ENCODE results near the gene PDLIM7. TPM values are rescaled to one million over a fixed set of nuclear protein-coding genes. Genes with fewer than 3 reads are reported as not detected.

PDLIM7 gene
- total RNA-seq, 1 experiment from 2014 or later, result 132 TPM

- intact Hi-C loops (cut with micrococcal nuclease; ENCODE audit: unreplicated experiment), result no loop called here
- Histone ChIP-seq H3K36me3 (ENCODE audit: insufficient read depth, low read length, poor library complexity, severe bottlenecking) (peaks cover 61% of the 10 kb centered on the region), H3K4me1 (ENCODE audit: insufficient read depth, low read length, poor library complexity, severe bottlenecking) (peaks cover 19% of the 10 kb centered on the region), H3K27ac (ENCODE audit: low read depth, low read length, poor library complexity, severe bottlenecking) (no peak overlapping the region), H3K27me3 (replicated peaks; ENCODE audit: insufficient read depth, low read depth, low read length, poor library complexity) (no peaks in the 10 kb centered on the region), H3K9me3 (ENCODE audit: low read depth, low read length, poor library complexity, severe bottlenecking) (no peaks in the 10 kb centered on the region), H3K4me3 (ENCODE audit: low read depth, low read length, poor library complexity, severe bottlenecking) (no peak overlapping the region)
- ChIA-PET POLR2A (ENCODE audit: low non-redundant PET) (no interaction called here), CTCF (no interaction called here)
- no peak for DNase-seq (ENCODE audit: low spot score)
- BruUV-seq (replicated peaks), result no TSS peak
- TF ChIP-seq, protein P1, sequence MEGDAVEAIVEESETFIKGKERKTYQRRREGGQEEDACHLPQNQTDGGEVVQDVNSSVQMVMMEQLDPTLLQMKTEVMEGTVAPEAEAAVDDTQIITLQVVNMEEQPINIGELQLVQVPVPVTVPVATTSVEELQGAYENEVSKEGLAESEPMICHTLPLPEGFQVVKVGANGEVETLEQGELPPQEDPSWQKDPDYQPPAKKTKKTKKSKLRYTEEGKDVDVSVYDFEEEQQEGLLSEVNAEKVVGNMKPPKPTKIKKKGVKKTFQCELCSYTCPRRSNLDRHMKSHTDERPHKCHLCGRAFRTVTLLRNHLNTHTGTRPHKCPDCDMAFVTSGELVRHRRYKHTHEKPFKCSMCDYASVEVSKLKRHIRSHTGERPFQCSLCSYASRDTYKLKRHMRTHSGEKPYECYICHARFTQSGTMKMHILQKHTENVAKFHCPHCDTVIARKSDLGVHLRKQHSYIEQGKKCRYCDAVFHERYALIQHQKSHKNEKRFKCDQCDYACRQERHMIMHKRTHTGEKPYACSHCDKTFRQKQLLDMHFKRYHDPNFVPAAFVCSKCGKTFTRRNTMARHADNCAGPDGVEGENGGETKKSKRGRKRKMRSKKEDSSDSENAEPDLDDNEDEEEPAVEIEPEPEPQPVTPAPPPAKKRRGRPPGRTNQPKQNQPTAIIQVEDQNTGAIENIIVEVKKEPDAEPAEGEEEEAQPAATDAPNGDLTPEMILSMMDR (conservative IDR thresholded peaks at IDR 0.05; ENCODE audit: low read depth, low read length), result no peak
- no peak for TF ChIP-seq EZH2 (IDR thresholded peaks at IDR 0.05; ENCODE audit: borderline replicate concordance, low read depth, low read length, poor library complexity, severe bottlenecking)
These were observed 30.5 kb downstream of the PDLIM7 start for GRCh38 chr5:177466861-177467260.

GRCh38 chr5:177465044-177465443, 32.4 kb downstream of the PDLIM7 start:
- H3K4me1 ChIP-seq (ENCODE audit: insufficient read depth, low read length, poor library complexity, severe bottlenecking), result peaks cover under 1% of the 10 kb centered on the region
- H3K27me3 ChIP-seq (replicated peaks; ENCODE audit: insufficient read depth, low read depth, low read length, poor library complexity), result no peaks in the 10 kb centered on the region
- H3K4me3 ChIP-seq (ENCODE audit: low read depth, low read length, poor library complexity, severe bottlenecking), result no peak overlapping the region
- no TSS peak for BruUV-seq (replicated peaks)
- intact Hi-C loops (cut with micrococcal nuclease; ENCODE audit: unreplicated experiment), result no loop called here
- H3K27ac ChIP-seq (ENCODE audit: low read depth, low read length, poor library complexity, severe bottlenecking), result no peak overlapping the region
- TF ChIP-seq EZH2 (IDR thresholded peaks at IDR 0.05; ENCODE audit: borderline replicate concordance, low read depth, low read length, poor library complexity, severe bottlenecking), result no peak
- TF ChIP-seq, protein P1 (conservative IDR thresholded peaks at IDR 0.05; ENCODE audit: low read depth, low read length), result no peak
- no peak for DNase-seq (ENCODE audit: low spot score)
- no peaks in the 10 kb centered on the region for H3K9me3 ChIP-seq (ENCODE audit: low read depth, low read length, poor library complexity, severe bottlenecking)
- CTCF ChIA-PET, result interaction anchor here (0.6 kb wide), 1 partner anchor 9 kb away, joined by 7 read pairs; no protein-coding TSS in a partner anchor
- POLR2A ChIA-PET (ENCODE audit: low non-redundant PET), result no interaction called here
- H3K36me3 ChIP-seq (ENCODE audit: insufficient read depth, low read length, poor library complexity, severe bottlenecking), result peaks cover 60% of the 10 kb centered on the region

DNA sequence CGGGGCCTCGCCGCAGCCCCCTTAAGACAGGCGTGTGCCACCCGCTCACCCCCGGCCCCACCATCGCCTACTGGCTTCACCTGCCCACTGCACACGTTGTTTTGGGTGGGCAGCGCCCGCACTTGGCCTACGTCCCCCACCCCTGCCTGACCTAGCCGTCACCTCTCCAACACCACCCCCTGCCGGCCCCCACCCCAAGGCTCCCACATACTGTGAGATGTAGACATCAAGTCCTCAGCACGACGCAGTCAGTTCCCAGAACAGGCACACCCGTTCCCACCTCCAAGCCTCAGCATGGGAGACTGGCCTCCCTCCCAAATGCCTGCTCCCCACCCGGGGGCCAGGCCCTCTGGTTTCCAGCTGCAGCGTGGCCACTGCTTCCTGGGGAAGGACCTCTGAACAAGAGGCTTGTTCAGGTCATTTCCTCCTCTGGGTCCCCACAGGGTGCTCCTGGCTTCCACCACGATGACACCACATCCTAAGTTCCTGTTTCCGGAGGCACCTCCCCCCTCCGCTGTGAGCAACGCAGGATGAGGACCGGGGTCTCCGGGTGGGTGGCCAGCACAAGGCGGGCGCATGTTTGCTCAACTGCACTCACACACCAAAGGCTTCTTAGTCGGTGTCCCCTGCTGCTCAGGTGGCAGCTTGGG, 35.3 kb downstream of the PDLIM7 start:
- TF ChIP-seq, protein P1 (conservative IDR thresholded peaks at IDR 0.05; ENCODE audit: low read depth, low read length), result no peak
- TF ChIP-seq EZH2 (IDR thresholded peaks at IDR 0.05; ENCODE audit: borderline replicate concordance, low read depth, low read length, poor library complexity, severe bottlenecking), result no peak
- H3K27ac ChIP-seq (ENCODE audit: low read depth, low read length, poor library complexity, severe bottlenecking), result no peak overlapping the region
- CTCF ChIA-PET, result no interaction called here

More for the DNA sequence above, 35.3 kb downstream of the PDLIM7 start:
- no peaks in the 10 kb centered on the region for H3K4me1 ChIP-seq (ENCODE audit: insufficient read depth, low read length, poor library complexity, severe bottlenecking)
- no TSS peak for BruUV-seq (replicated peaks)
- POLR2A ChIA-PET (ENCODE audit: low non-redundant PET), result no interaction called here
- H3K4me3 ChIP-seq (ENCODE audit: low read depth, low read length, poor library complexity, severe bottlenecking), result no peak overlapping the region
- peaks cover 64% of the 10 kb centered on the region for H3K36me3 ChIP-seq (ENCODE audit: insufficient read depth, low read length, poor library complexity, severe bottlenecking)
- no peaks in the 10 kb centered on the region for H3K9me3 ChIP-seq (ENCODE audit: low read depth, low read length, poor library complexity, severe bottlenecking)
- intact Hi-C loops (cut with micrococcal nuclease; ENCODE audit: unreplicated experiment), result no loop called here
- DNase-seq (ENCODE audit: low spot score), result no peak
- H3K27me3 ChIP-seq (replicated peaks; ENCODE audit: insufficient read depth, low read depth, low read length, poor library complexity), result no peaks in the 10 kb centered on the region
